AG10803 (cell line): Measurements from ENCODE around the gene DNM2.
"Not testable (repeated sequence)": the region's sequence is repeated elsewhere in the genome, so short reads cannot be mapped to it uniquely, and the experiment has no call there.

Source experiments
- DNase-seq: peaks from one replicate; pipeline ENCODE4 v3.0.0; 2010; ENCODE audit warnings: low read depth
- H3K4me3 ChIP-seq: 2 replicates; pipeline ENCODE4 v1.5.1; 2011; ENCODE audit warnings: mild to moderate bottlenecking, low read length, control low read depth
- CTCF ChIP-seq: conservative IDR thresholded peaks from 2 replicates; pipeline ENCODE4 v1.5.1; 2011; ENCODE audit warnings: mild to moderate bottlenecking, low read length, control low read depth, inconsistent platforms

DNM2 gene

GRCh38 chr19:10752237-10752912 is 34.5 kb downstream of the DNM2 start:
- TF ChIP-seq CTCF = no peak
- no peak overlapping the region for H3K4me3 ChIP-seq
- DNase-seq = no peak

- no peak for DNase-seq
- no peak overlapping the region for H3K4me3 ChIP-seq
- no peak for TF ChIP-seq CTCF
Observed at GRCh38 chr19:10752913-10753704, 35.2 kb downstream of the DNM2 start.

GRCh38 chr19:10756371-10756770 is 38.5 kb downstream of the DNM2 start:
- no peak for TF ChIP-seq CTCF

GRCh38 chr19:10756791-10757190 is 38.9 kb downstream of the DNM2 start:
- no peak overlapping the region for H3K4me3 ChIP-seq
- TF ChIP-seq CTCF = no peak
- no peak for DNase-seq

More at GRCh38 chr19:10756371-10756770, 38.5 kb downstream of the DNM2 start:
- DNase-seq = no peak
- H3K4me3 ChIP-seq = no peak overlapping the region

GRCh38 chr19:10758050-10758449 is 40.2 kb downstream of the DNM2 start:
- DNase-seq, H3K4me3 ChIP-seq: not testable (repeated sequence)

- no peak for TF ChIP-seq CTCF
- no peak for DNase-seq
- H3K4me3 ChIP-seq = no peak overlapping the region
Observed at GRCh38 chr19:10758978-10759377, 41.1 kb downstream of the DNM2 start.

GRCh38 chr19:10760273-10760944 is 42.5 kb downstream of the DNM2 start:
- DNase-seq = no peak
- no peak overlapping the region for H3K4me3 ChIP-seq
- no peak for TF ChIP-seq CTCF
